Tibial nerve (tissue), 3 donors: Measurements from ENCODE around the gene PDZD4.

Experiments
- EP300 ChIP-seq, 2 donors: sonication (generic); formaldehyde crosslinking; IDR thresholded peaks; one replicate each; pipeline ENCODE4 v1.6.1; 2017; ENCODE audit warnings: antibody characterized with exemption in 2 of 2, mild to moderate bottlenecking in 1 of 2
- POLR2A ChIP-seq, 2 donors: fragments of 450-650 bp; IDR thresholded peaks; one replicate each; pipeline ENCODE4 v1.6.1; 2017; ENCODE audit warnings: antibody characterized with exemption in 2 of 2, mild to moderate bottlenecking in 2 of 2, moderate library complexity in 2 of 2

DNA sequence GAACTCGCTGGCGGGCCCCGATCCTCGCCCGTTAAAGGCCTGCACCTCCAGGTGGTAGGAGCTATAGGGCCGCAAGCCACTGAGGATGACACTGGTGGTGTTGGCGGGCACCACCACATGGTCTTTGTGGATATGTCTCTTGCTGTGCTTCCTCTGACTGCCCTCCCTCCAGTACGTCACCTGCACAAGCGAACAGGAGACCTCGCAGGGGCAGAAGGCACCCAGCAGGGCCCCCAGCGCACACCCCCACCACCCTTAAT, 34.9 kb upstream of the PDZD4 start:
- TF ChIP-seq POLR2A (IDR thresholded peaks at IDR 0.05) (no peak), EP300 (IDR thresholded peaks at IDR 0.05) (no peak)
